Measurements from ENCODE around the gene TTC1. TPM values are rescaled to one million over a fixed set of nuclear protein-coding genes. Genes with fewer than 3 reads are reported as not detected.
"Not testable (repeated sequence)": the region's sequence is repeated elsewhere in the genome, so short reads cannot be mapped to it uniquely, and the experiment has no call there.

TTC1 gene
- total RNA-seq, 1 donor from 2014 or later, result 69.1 TPM

DNA sequence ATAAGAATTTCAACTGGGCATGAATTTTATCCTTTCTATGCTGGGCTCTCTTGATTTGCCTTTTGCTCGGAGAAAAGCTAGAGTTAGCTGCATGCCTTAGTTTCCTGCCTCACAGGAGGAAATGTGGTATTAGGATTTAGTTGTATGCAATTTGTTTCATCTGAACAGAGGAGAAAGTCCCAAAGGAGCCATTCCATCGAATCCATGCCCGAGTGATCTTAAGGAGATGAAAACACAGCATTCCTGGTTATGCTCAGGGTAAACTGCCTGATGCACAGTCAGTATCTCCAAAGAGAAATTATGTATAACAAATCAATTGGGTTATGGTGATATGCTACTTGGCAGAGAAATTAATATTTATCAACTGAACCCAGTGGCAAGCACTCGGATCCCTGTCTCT, 51.1 kb downstream of the TTC1 start:
- Mint-ChIP-seq H3K27ac (no peak overlapping the region), H3K4me1 (ENCODE audit: low read depth) (no peaks in the 10 kb centered on the region), H3K9me3 (no peaks in the 10 kb centered on the region), H3K27me3 (ENCODE audit: insufficient read depth) (no peaks in the 10 kb centered on the region), H3K36me3 (ENCODE audit: low read depth) (peaks cover 35% of the 10 kb centered on the region), H3K4me3 (no peak overlapping the region)
- no peak for DNase-seq (ENCODE audit: low spot score)
- intact Hi-C loops (cut with micrococcal nuclease), result no loop called here

DNA sequence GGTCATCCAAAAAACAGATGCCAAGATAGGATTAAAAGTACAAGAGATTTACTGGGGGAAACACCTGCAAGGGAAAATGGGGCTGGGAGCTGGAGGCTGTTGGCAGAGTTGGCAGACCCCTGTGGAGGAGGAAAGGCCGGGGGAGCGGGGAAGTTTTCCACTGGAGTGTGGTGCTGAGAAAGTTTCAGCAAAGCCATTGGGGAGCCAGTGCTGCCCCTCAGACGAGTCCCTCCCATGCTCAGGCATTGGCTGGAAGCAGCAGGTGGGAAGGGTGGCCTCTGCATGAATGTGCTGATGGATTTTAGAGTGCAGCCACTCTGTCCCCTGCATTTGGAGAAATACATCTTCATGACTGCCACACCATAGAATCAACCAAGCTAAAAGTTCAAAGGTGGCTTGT, 52.8 kb downstream of the TTC1 start:
- Mint-ChIP-seq H3K4me1 (ENCODE audit: low read depth) (no peaks in the 10 kb centered on the region), H3K27me3 (ENCODE audit: insufficient read depth) (no peaks in the 10 kb centered on the region), H3K27ac (no peak overlapping the region), H3K9me3 (no peaks in the 10 kb centered on the region), H3K4me3 (no peak overlapping the region), H3K36me3 (ENCODE audit: low read depth) (peaks cover 24% of the 10 kb centered on the region)
- intact Hi-C loops (cut with micrococcal nuclease), result no loop called here
- no peak for DNase-seq (ENCODE audit: low spot score)

- Mint-ChIP-seq H3K4me3 (no peak overlapping the region), H3K27ac (peak overlapping the region; percentile 23), H3K9me3 (no peaks in the 10 kb centered on the region), H3K36me3 (ENCODE audit: low read depth) (peaks cover 11% of the 10 kb centered on the region), H3K4me1 (ENCODE audit: low read depth) (no peaks in the 10 kb centered on the region), H3K27me3 (ENCODE audit: insufficient read depth) (no peaks in the 10 kb centered on the region)
- DNase-seq (ENCODE audit: low spot score), result no peak
- intact Hi-C loops (cut with micrococcal nuclease), result no loop called here
Measured at GRCh38 chr5:160064417-160064810, 55.5 kb downstream of the TTC1 start.

GRCh38 chr5:160064995-160065614, 56.2 kb downstream of the TTC1 start:
- H3K4me1 Mint-ChIP-seq (ENCODE audit: low read depth), result no peaks in the 10 kb centered on the region
- no peak overlapping the region for H3K27ac Mint-ChIP-seq
- H3K27me3 Mint-ChIP-seq (ENCODE audit: insufficient read depth), result no peaks in the 10 kb centered on the region
- H3K9me3 Mint-ChIP-seq, result no peaks in the 10 kb centered on the region
- intact Hi-C loops (cut with micrococcal nuclease), result no loop called here
- no peak overlapping the region for H3K4me3 Mint-ChIP-seq
- no peak for DNase-seq (ENCODE audit: low spot score)
- H3K36me3 Mint-ChIP-seq (ENCODE audit: low read depth), result peaks cover 9% of the 10 kb centered on the region

DNA sequence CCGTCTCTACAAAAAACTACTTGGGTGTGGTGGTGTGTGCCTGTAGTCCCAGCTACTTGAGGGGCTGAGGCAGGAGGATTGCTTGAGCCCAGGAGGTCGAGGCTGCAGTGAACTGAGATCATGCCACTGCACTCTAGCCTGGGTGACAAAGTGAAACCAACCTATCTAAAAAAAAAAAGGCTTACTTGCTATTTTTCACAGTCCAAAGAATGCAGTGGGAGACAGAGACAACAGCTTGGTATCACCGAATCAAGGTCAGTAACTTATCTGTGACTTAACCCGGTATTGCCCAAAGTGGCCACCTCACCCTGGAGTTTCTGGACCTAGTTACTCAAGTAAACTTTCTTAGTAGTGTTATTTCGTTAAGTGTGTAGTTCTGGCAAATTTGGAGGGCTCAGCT, 60.2 kb downstream of the TTC1 start:
- intact Hi-C loops (cut with micrococcal nuclease); H3K27me3 Mint-ChIP-seq (ENCODE audit: insufficient read depth); H3K27ac Mint-ChIP-seq; H3K36me3 Mint-ChIP-seq (ENCODE audit: low read depth); DNase-seq (ENCODE audit: low spot score); H3K4me3 Mint-ChIP-seq; H3K9me3 Mint-ChIP-seq; H3K4me1 Mint-ChIP-seq (ENCODE audit: low read depth): not testable (repeated sequence)

- no peaks in the 10 kb centered on the region for H3K4me1 Mint-ChIP-seq (ENCODE audit: low read depth)
- no peaks in the 10 kb centered on the region for H3K36me3 Mint-ChIP-seq (ENCODE audit: low read depth)
- intact Hi-C loops (cut with micrococcal nuclease), result no loop called here
- H3K27me3 Mint-ChIP-seq (ENCODE audit: insufficient read depth), result no peaks in the 10 kb centered on the region
- H3K4me3 Mint-ChIP-seq, result no peak overlapping the region
- H3K27ac Mint-ChIP-seq, result no peak overlapping the region
- no peak for DNase-seq (ENCODE audit: low spot score)
- no peaks in the 10 kb centered on the region for H3K9me3 Mint-ChIP-seq
Measured at GRCh38 chr5:160071516-160071915, 62.6 kb downstream of the TTC1 start.

DNA sequence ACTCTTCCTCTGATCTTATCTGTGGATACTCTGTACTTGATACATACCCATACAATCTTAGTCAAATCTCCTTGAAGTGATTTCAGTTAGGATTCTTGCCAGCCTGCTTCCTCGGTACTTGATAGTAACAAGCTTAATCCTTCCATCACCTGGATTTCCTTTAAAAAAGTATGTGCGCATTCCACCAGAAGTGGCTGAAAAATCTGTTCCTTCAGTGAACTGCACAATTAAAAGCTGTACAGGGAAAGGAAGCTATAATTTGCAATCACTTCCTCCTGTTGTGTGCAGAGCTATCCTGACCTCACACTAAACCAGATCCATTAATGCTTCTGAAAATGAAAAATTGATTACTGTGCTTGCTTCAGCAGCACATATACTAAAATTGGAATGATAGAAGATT, 63.0 kb downstream of the TTC1 start:
- Mint-ChIP-seq H3K36me3 (ENCODE audit: low read depth) (no peaks in the 10 kb centered on the region), H3K27me3 (ENCODE audit: insufficient read depth) (no peaks in the 10 kb centered on the region), H3K27ac (no peak overlapping the region), H3K4me3 (no peak overlapping the region), H3K9me3 (no peaks in the 10 kb centered on the region), H3K4me1 (ENCODE audit: low read depth) (no peaks in the 10 kb centered on the region)
- no peak for DNase-seq (ENCODE audit: low spot score)
- intact Hi-C loops (cut with micrococcal nuclease), result no loop called here

GRCh38 chr5:160075073-160075472, 66.1 kb downstream of the TTC1 start:
- intact Hi-C loops (cut with micrococcal nuclease), result no loop called here
- H3K4me3 Mint-ChIP-seq, result no peak overlapping the region
- H3K4me1 Mint-ChIP-seq (ENCODE audit: low read depth), result no peaks in the 10 kb centered on the region
- no peaks in the 10 kb centered on the region for H3K9me3 Mint-ChIP-seq
- H3K36me3 Mint-ChIP-seq (ENCODE audit: low read depth), result peaks cover 6% of the 10 kb centered on the region
- H3K27ac Mint-ChIP-seq, result no peak overlapping the region
- DNase-seq (ENCODE audit: low spot score), result no peak
- H3K27me3 Mint-ChIP-seq (ENCODE audit: insufficient read depth), result no peaks in the 10 kb centered on the region

GRCh38 chr5:160076997-160077396, 68.1 kb downstream of the TTC1 start:
- intact Hi-C loops (cut with micrococcal nuclease), result no loop called here
- no peak overlapping the region for H3K4me3 Mint-ChIP-seq
- no peaks in the 10 kb centered on the region for H3K9me3 Mint-ChIP-seq
- no peaks in the 10 kb centered on the region for H3K27me3 Mint-ChIP-seq (ENCODE audit: insufficient read depth)
- no peak for DNase-seq (ENCODE audit: low spot score)
- no peak overlapping the region for H3K27ac Mint-ChIP-seq
- H3K36me3 Mint-ChIP-seq (ENCODE audit: low read depth), result peaks cover 6% of the 10 kb centered on the region
- no peaks in the 10 kb centered on the region for H3K4me1 Mint-ChIP-seq (ENCODE audit: low read depth)

DNA sequence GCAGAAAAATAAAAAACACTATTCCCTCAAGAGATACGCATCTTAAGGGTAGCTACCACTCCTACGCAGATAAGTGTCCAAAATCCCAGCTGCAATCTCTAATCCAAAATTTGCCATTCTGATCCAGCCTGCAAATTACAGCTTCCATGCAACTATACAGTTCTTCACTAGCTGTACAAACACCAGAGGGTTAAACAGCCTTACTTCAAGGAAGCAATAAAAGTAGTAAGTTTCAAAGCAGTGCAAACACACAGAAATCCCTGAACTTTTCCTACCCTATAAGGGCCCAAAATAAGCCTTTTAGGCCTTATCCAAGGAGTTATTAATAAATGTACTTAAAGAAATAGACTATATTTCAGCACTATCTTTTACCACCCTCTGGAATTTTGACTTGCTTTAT, 70.8 kb downstream of the TTC1 start:
- Mint-ChIP-seq H3K36me3 (ENCODE audit: low read depth) (peaks cover 6% of the 10 kb centered on the region), H3K4me1 (ENCODE audit: low read depth) (no peaks in the 10 kb centered on the region), H3K27ac (no peak overlapping the region), H3K9me3 (no peaks in the 10 kb centered on the region), H3K4me3 (no peak overlapping the region), H3K27me3 (ENCODE audit: insufficient read depth) (no peaks in the 10 kb centered on the region)
- DNase-seq (ENCODE audit: low spot score), result no peak
- intact Hi-C loops (cut with micrococcal nuclease), result loop anchor here (1.0 kb wide), 1 partner anchor 266 kb away; no protein-coding TSS in a partner anchor

GRCh38 chr5:160081495-160081894, 72.6 kb downstream of the TTC1 start:
- H3K27me3 Mint-ChIP-seq (ENCODE audit: insufficient read depth), result no peaks in the 10 kb centered on the region
- H3K4me1 Mint-ChIP-seq (ENCODE audit: low read depth), result no peaks in the 10 kb centered on the region
- H3K27ac Mint-ChIP-seq, result no peak overlapping the region
- peaks cover 6% of the 10 kb centered on the region for H3K36me3 Mint-ChIP-seq (ENCODE audit: low read depth)
- no peaks in the 10 kb centered on the region for H3K9me3 Mint-ChIP-seq
- no peak overlapping the region for H3K4me3 Mint-ChIP-seq
- DNase-seq (ENCODE audit: low spot score), result no peak
- intact Hi-C loops (cut with micrococcal nuclease), result no loop called here

DNA sequence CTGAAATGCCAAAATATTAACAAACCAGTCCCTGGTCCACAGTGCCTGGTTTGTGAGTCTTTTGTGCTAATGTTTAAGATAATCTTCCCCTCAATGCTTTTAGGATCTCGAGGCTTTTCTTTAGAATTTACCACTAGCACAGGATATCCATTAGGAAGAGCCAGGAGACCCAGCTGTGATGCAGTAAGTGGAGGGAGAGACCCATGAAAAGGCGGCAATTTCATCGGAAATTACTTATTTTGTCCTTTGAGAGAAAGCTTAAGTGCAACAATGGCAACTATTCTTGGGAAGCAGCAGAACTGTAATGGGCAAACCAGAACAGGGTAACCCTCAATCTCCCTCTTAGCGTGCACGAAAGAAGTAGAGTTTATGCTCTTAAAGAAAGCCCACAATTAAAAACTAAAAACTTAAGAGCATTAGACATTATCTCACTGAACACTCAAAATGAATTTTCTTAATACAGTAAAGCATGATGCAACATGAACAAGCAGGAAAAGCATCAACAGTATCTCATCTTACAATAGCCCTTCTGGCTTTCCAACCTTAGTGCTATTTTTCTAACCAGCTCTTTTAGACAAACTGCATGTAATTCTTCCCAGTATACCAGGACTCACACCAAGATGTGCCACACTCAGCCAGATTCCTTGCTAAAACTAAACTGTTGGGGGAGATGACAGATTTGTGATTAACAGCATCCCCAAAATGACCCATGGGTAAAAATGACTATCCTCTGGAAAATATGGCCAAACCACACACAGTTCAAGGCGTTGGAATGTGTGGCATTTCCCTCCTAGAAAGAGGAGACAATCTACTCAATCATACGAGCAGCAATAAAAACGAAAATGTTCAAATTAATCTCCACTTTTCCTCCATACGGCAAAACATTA, 73.9 kb downstream of the TTC1 start:
- Mint-ChIP-seq H3K36me3 (ENCODE audit: low read depth) (peaks cover 6% of the 10 kb centered on the region), H3K27me3 (ENCODE audit: insufficient read depth) (no peaks in the 10 kb centered on the region), H3K4me1 (ENCODE audit: low read depth) (no peaks in the 10 kb centered on the region), H3K27ac (no peak overlapping the region), H3K4me3 (no peak overlapping the region), H3K9me3 (no peaks in the 10 kb centered on the region)
- no peak for DNase-seq (ENCODE audit: low spot score)
- intact Hi-C loops (cut with micrococcal nuclease), result no loop called here

DNA sequence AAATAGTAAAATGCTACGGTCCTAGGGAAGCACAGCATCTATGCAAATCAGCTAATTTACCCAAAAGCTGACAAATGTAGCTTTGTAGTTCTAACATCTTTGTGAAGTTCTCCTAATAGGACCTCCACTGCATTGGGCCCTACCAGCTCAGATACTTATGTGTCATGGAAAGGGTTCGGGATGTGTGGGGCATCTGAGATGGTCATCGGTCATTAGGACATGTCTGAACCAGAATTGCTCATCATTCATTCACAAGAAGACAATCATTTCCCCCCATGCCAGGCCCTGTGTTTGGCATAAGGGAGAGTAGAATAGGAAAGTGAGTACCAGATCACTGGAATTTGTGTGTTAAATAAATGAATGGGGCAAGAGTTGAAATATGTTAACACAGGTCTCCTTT, 74.6 kb downstream of the TTC1 start:
- Mint-ChIP-seq H3K27ac (no peak overlapping the region), H3K4me1 (ENCODE audit: low read depth) (no peaks in the 10 kb centered on the region), H3K9me3 (no peaks in the 10 kb centered on the region), H3K27me3 (ENCODE audit: insufficient read depth) (no peaks in the 10 kb centered on the region), H3K36me3 (ENCODE audit: low read depth) (peaks cover 2% of the 10 kb centered on the region), H3K4me3 (no peak overlapping the region)
- DNase-seq (ENCODE audit: low spot score), result no peak
- intact Hi-C loops (cut with micrococcal nuclease), result no loop called here
